Activated T-helper 17 cell treated with anti-CD3 and anti-CD28 coated beads, Interleukin-2, amount 50 U/mL, for 72 hours (primary cell): Measurements from ENCODE around the gene HGD. TPM values are rescaled to one million over a fixed set of nuclear protein-coding genes. Genes with fewer than 3 reads are reported as not detected.
"Not testable (repeated sequence)": the region's sequence is repeated elsewhere in the genome, so short reads cannot be mapped to it uniquely, and the experiment has no call there.

Source experiments
- ATAC-seq: fragments of 150-1000 bp; cut with Tn5 transposase; replicated peaks from 2 replicates; pipeline ENCODE4 v1.10.0; 2021; ENCODE audit warnings: mild to moderate bottlenecking, moderate library complexity
- H3K27ac Mint-ChIP-seq: one replicate; pipeline ENCODE4 v1.8.0; 2022; ENCODE audit warnings: mixed read lengths
- H3K27me3 Mint-ChIP-seq: one replicate; pipeline ENCODE4 v1.8.0; 2022; ENCODE audit warnings: mixed read lengths
- H3K36me3 Mint-ChIP-seq: one replicate; pipeline ENCODE4 v1.8.0; 2022; ENCODE audit warnings: low read depth, mild to moderate bottlenecking, mixed read lengths
- H3K4me1 Mint-ChIP-seq: one replicate; pipeline ENCODE4 v1.8.0; 2022; ENCODE audit warnings: mixed read lengths
- H3K4me3 Mint-ChIP-seq: one replicate; pipeline ENCODE4 v1.8.0; 2022; ENCODE audit warnings: mild to moderate bottlenecking, mixed read lengths
- H3K9me3 Mint-ChIP-seq: one replicate; pipeline ENCODE4 v1.8.0; 2022; ENCODE audit warnings: mixed read lengths
- total RNA-seq, 2 donors: library from RNA; stranded (reverse); gene quantifications; one replicate each; pipeline ENCODE4 v1.2.3, GENCODE V29; 2022

Gene HGD
- total RNA-seq, result 1 to 10 TPM in 1 of 2 donors, under 1 TPM in 1; 0.82 to 3.4 TPM

GRCh38 chr3:120682095-120682681 lies at the start of gene HGD:
Gene HGD, minus strand, starts transcription at chr3:120682239. Its CDS starts 128 bp downstream, at chr3:120682111.
- peaks cover 3% of the 10 kb centered on the region for H3K27me3 Mint-ChIP-seq
- H3K4me1 Mint-ChIP-seq, result no peaks in the 10 kb centered on the region
- H3K27ac Mint-ChIP-seq, result no peak within 1 kb of the TSS
- ATAC-seq, result no peak
- H3K9me3 Mint-ChIP-seq, result peaks cover 4% of the 10 kb centered on the region
- peaks cover 8% of the 10 kb centered on the region for H3K36me3 Mint-ChIP-seq
- no peak within 1 kb of the TSS for H3K4me3 Mint-ChIP-seq

- no peak for ATAC-seq
- H3K36me3 Mint-ChIP-seq, result peaks cover 39% of the 10 kb centered on the region
- no peak overlapping the region for H3K4me3 Mint-ChIP-seq
- H3K4me1 Mint-ChIP-seq, result no peaks in the 10 kb centered on the region
- H3K9me3 Mint-ChIP-seq, result peaks cover 3% of the 10 kb centered on the region
- no peak overlapping the region for H3K27ac Mint-ChIP-seq
- no peaks in the 10 kb centered on the region for H3K27me3 Mint-ChIP-seq
These were observed 48.8 kb upstream of the HGD start for GRCh38 chr3:120730576-120731542.

- Mint-ChIP-seq H3K4me3 (no peak overlapping the region), H3K27ac (no peak overlapping the region), H3K4me1 (no peaks in the 10 kb centered on the region), H3K36me3 (peaks cover 58% of the 10 kb centered on the region), H3K27me3 (no peaks in the 10 kb centered on the region), H3K9me3 (peaks cover 3% of the 10 kb centered on the region)
- no peak for ATAC-seq
These were observed 44.8 kb upstream of the HGD start for GRCh38 chr3:120726791-120727190.

- H3K9me3 Mint-ChIP-seq, ATAC-seq, H3K27me3 Mint-ChIP-seq: not testable (repeated sequence)
- Mint-ChIP-seq H3K36me3 (peaks cover 25% of the 10 kb centered on the region), H3K4me1 (peaks cover 18% of the 10 kb centered on the region), H3K4me3 (peak overlapping the region; percentile 64), H3K27ac (peak overlapping the region; percentile 71)
These were observed 37.3 kb upstream of the HGD start for GRCh38 chr3:120719167-120719834.

- no peak overlapping the region for H3K27ac Mint-ChIP-seq
- no peak for ATAC-seq
- no peak overlapping the region for H3K4me3 Mint-ChIP-seq
- H3K4me1 Mint-ChIP-seq, result peaks cover 5% of the 10 kb centered on the region
- H3K27me3 Mint-ChIP-seq, result no peaks in the 10 kb centered on the region
- peaks cover 4% of the 10 kb centered on the region for H3K9me3 Mint-ChIP-seq
- peaks cover 21% of the 10 kb centered on the region for H3K36me3 Mint-ChIP-seq
These were observed 31.2 kb upstream of the HGD start for GRCh38 chr3:120713262-120713661.

- peaks cover 43% of the 10 kb centered on the region for H3K36me3 Mint-ChIP-seq
- no peaks in the 10 kb centered on the region for H3K4me1 Mint-ChIP-seq
- no peaks in the 10 kb centered on the region for H3K27me3 Mint-ChIP-seq
- H3K4me3 Mint-ChIP-seq, result no peak overlapping the region
- ATAC-seq, result no peak
- H3K9me3 Mint-ChIP-seq, result no peaks in the 10 kb centered on the region
- no peak overlapping the region for H3K27ac Mint-ChIP-seq
These were observed 28.3 kb upstream of the HGD start for GRCh38 chr3:120710369-120710768.

- Mint-ChIP-seq H3K9me3 (peaks cover 8% of the 10 kb centered on the region), H3K27ac (no peak overlapping the region), H3K4me3 (no peak overlapping the region), H3K4me1 (peaks cover 4% of the 10 kb centered on the region), H3K27me3 (no peaks in the 10 kb centered on the region), H3K36me3 (peaks cover 51% of the 10 kb centered on the region)
- no peak for ATAC-seq
These were observed 26.4 kb upstream of the HGD start for GRCh38 chr3:120708408-120708807.

- H3K27ac Mint-ChIP-seq, result no peak overlapping the region
- ATAC-seq, result no peak
- peaks cover 64% of the 10 kb centered on the region for H3K36me3 Mint-ChIP-seq
- H3K4me1 Mint-ChIP-seq, result peaks cover 4% of the 10 kb centered on the region
- no peak overlapping the region for H3K4me3 Mint-ChIP-seq
- H3K9me3 Mint-ChIP-seq, result peaks cover 10% of the 10 kb centered on the region
- no peaks in the 10 kb centered on the region for H3K27me3 Mint-ChIP-seq
These were observed 24.9 kb upstream of the HGD start for GRCh38 chr3:120706950-120707349.

GRCh38 chr3:120705884-120706582 lies 24.0 kb upstream of the HGD start:
- H3K4me3 Mint-ChIP-seq, result no peak overlapping the region
- H3K36me3 Mint-ChIP-seq, result peaks cover 72% of the 10 kb centered on the region
- peaks cover 4% of the 10 kb centered on the region for H3K4me1 Mint-ChIP-seq
- peaks cover 10% of the 10 kb centered on the region for H3K9me3 Mint-ChIP-seq
- H3K27ac Mint-ChIP-seq, result no peak overlapping the region
- no peaks in the 10 kb centered on the region for H3K27me3 Mint-ChIP-seq
- no peak for ATAC-seq

GRCh38 chr3:120699333-120699732 lies 17.3 kb upstream of the HGD start:
- Mint-ChIP-seq H3K36me3 (peaks cover 82% of the 10 kb centered on the region), H3K27me3 (no peaks in the 10 kb centered on the region), H3K4me1 (peaks cover 4% of the 10 kb centered on the region), H3K4me3 (no peak overlapping the region), H3K27ac (no peak overlapping the region), H3K9me3 (peaks cover 9% of the 10 kb centered on the region)
- no peak for ATAC-seq

- H3K36me3 Mint-ChIP-seq, result peaks cover 88% of the 10 kb centered on the region
- no peaks in the 10 kb centered on the region for H3K4me1 Mint-ChIP-seq
- no peak for ATAC-seq
- no peak overlapping the region for H3K27ac Mint-ChIP-seq
- no peaks in the 10 kb centered on the region for H3K27me3 Mint-ChIP-seq
- H3K9me3 Mint-ChIP-seq, result no peaks in the 10 kb centered on the region
- no peak overlapping the region for H3K4me3 Mint-ChIP-seq
These were observed 11.6 kb upstream of the HGD start for GRCh38 chr3:120693439-120694171.

GRCh38 chr3:120689395-120689794 lies 7.4 kb upstream of the HGD start:
- ATAC-seq, result no peak
- Mint-ChIP-seq H3K9me3 (no peaks in the 10 kb centered on the region), H3K4me3 (no peak overlapping the region), H3K27ac (no peak overlapping the region), H3K27me3 (no peaks in the 10 kb centered on the region), H3K4me1 (no peaks in the 10 kb centered on the region), H3K36me3 (peaks cover 62% of the 10 kb centered on the region)

GRCh38 chr3:120688121-120688520 lies 6.1 kb upstream of the HGD start:
- H3K36me3 Mint-ChIP-seq, result peaks cover 51% of the 10 kb centered on the region
- H3K4me1 Mint-ChIP-seq, result no peaks in the 10 kb centered on the region
- ATAC-seq, result no peak
- no peaks in the 10 kb centered on the region for H3K9me3 Mint-ChIP-seq
- H3K27ac Mint-ChIP-seq, result no peak overlapping the region
- no peaks in the 10 kb centered on the region for H3K27me3 Mint-ChIP-seq
- no peak overlapping the region for H3K4me3 Mint-ChIP-seq

GRCh38 chr3:120685411-120685810 lies 3.4 kb upstream of the HGD start:
- H3K36me3 Mint-ChIP-seq, result peaks cover 31% of the 10 kb centered on the region
- H3K9me3 Mint-ChIP-seq, result no peaks in the 10 kb centered on the region
- no peaks in the 10 kb centered on the region for H3K4me1 Mint-ChIP-seq
- H3K4me3 Mint-ChIP-seq, result no peak overlapping the region
- no peak overlapping the region for H3K27ac Mint-ChIP-seq
- H3K27me3 Mint-ChIP-seq, result no peaks in the 10 kb centered on the region
- no peak for ATAC-seq
